Right renal cortex interstitium (tissue), 3 donors: ENCODE measurements around the gene IL13RA1. TPM values are rescaled to one million over a fixed set of nuclear protein-coding genes. Genes with fewer than 3 reads are reported as not detected.
A peak's percentile ranks its signal among the peaks of the same experiment; 100 is the strongest.
"Not testable (repeated sequence)": the region's sequence is repeated elsewhere in the genome, so short reads cannot be mapped to it uniquely, and the experiment has no call there.

Source experiments
- DNase-seq, 3 donors: peaks; one replicate each; pipeline ENCODE4 v3.0.0-alpha.2; 2013; ENCODE audit warnings: low read depth in 3 of 3, low spot score in 2 of 3
- polyA plus RNA-seq, 3 donors: library from polyadenylated mRNA; unstranded; fragments of 120-200 nt; gene quantifications; one replicate each; pipeline ENCODE4 v1.2.1, GENCODE V29; 2013; ENCODE audit not compliant: insufficient read length in 3 of 3

The IL13RA1 gene
- polyA plus RNA-seq, 3 donors = 60.5 to 72.0 (median 65.2) TPM

DNA sequence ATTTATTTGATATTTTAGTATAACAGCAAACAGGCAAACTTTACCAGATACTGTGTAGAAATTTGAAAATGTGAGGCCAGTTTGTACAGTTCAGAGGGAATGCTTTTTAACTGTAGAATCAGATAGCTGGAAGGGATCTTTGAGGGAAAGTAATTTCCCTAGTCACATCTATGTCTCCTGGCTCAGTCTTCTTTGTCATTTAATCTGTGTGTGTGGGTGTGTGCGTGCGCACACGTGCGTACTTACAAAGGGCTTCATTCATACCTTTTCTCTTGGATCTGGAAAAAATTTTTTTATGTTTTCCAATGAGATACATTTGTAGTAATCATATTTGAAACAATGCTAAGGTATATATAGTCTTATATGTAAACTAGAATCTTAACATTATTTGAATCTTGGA is 44.6 kb downstream of the IL13RA1 start:
- no peak for DNase-seq

DNA sequence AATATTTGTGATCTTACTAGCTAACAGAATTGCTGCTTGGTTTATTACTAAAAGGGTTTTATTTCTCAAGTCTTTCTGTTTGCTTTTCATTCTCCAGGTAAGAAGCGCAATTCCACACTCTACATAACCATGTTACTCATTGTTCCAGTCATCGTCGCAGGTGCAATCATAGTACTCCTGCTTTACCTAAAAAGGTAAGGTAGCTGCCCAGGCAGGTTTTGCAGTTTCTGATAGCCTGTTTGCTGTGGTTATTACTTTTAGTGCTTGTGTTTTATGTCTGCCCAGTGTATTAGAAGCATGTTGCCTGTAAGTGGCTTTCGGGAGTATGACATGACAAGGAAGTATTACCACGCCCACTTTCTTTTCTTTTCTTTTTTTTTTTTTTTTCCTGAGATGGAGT is 46.4 kb downstream of the IL13RA1 start:
- DNase-seq = no peak

DNA sequence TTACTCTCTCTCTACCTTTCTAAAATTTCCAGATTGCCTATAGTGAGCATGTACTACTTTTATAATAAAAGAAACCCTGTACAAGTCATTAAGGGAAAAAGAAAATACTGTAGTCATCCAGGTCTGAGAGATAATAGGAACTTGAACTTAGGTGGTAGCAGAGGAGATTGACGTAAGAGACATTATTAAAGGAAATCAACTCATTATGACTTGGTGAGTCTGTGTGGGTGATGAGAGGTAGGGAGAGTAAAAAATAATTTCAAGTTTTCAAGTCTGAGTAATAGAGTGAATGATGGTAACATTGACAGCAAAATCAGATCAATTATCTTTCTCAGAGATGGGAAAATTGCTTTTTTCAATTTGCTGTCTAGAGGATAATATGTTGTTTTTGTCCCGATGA is 52.2 kb downstream of the IL13RA1 start:
- DNase-seq = no peak

DNA sequence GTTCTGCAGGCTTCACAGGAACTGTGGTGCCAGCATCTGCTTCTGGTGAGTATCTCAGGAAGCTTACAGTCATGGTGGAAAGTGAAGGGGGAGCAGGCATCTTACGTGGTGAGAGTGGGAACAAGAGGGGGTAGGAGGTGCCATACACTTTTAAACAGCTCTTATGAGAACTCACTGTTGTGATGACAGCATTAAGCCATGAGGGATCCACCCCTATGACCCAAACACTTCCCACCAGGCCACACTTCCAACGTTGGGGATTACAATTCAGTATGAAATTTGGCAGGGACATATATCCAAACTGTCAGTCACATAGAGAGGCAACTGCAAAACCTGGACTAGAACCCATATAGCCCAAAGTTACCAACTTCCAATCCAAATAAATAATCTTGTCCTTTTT is 53.1 kb downstream of the IL13RA1 start:
- no peak for DNase-seq

DNA sequence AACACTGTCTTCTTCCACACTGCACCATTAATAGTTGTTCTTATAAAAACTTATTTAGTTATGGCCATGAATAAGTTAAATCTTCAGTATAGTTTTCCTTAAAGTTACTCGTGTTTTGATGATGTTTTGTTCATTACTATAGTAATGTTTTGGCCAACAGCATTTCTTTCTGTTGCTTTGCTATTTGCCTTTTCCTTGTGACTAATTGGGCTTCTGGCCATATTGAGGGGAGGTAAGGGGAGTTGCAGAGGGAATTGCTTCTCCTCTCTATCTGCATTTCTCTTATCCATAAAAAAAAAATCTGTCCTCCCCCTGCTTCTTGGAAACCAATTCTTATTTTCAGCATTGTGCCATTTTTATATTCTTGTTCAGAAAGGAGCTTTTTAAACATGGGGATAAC is 53.5 kb downstream of the IL13RA1 start:
- DNase-seq = no peak

DNA sequence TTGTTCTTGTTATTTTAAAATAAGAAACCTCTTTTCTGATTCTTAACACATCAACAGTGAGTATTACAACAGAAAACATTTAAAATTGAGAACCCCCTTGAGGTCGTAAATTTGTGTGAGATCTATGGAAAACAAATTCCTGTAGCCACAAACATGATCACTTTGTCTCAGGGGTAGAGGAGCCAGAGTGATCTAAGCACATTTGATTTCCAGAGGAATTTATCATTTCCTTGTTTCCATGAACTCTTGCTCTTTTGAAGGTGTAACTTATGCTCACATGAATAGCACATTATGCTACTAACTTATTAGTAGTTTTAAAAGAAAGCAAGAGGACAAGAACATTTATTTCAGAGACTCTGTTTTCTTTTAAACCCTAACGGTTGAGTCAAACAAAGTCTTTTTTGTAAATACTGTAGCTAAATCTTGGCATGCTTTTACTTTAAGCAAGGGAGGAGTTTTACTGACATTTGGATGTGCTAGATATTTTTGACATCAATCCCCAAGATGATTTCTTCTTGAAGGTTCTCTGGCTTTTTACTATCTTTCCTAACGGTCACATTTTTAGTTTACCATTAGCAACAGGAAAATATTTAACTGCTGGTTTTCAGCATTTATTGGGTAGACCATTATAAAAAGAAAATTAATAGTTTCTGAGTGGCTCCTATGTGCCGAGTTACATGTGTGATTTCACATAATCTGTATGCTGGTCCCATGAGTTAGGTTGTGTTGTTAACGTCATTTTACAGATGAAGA is 68.3 kb downstream of the IL13RA1 start:
- DNase-seq = no peak

DNA sequence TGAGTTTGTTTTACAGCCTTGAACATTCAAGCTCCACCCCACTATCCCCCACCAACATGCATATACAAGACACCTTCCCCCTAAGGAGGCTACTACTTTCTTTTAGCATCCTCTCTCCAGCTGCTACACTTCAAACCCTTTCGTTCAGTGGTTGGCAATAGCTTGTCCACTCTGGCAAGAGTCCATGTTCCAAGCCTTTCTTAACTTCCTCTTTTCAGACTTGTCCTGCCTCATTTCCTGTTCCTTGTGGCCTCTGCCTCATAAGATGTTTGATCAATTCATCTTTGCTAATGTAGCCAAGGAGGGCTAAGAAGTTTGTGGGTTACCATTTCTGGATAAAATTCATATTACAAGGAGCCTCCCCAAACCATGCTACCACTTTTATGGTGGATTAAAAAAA is 75.5 kb downstream of the IL13RA1 start:
- DNase-seq = no peak

DNA sequence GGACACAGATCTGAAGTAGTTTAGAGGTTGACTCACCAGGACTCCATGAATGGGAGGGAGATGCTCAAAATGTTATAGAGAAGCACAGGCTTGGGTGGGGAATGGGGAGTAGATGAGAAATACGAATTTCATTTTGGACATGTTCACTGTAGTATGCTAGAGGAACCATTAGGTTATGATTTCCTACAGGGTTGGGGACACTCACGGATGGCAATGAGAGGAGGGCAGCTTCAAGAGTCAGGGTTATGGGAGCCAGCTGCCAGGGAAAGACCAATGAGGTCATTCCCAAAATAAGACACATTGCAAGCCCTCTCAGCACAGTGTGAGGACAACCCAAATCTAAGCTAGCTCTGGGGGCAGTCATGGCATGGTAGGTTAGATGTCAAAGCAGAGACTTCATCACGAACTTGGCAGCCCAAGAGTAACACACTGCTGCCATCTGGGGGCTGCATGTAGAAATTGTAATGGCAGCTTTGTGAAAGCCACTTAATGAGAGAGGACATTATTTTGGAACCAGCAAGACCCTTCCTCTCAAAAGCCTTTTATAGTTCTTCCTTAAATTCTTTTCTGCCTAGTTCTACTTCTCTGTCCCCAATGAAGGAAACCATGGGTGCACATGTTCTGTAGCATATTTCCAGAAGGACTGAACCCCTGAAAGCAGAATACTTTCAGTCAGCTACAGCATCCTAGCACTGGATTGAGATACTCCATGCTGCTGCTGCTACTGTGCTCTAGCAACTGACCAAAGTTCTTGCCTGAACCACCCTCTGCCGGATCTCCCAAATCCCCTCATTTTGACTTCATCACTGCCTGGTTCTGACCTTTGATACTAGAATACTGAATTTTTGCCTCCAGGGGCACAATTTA is 80.0 kb downstream of the IL13RA1 start:
- DNase-seq = no peak

DNA sequence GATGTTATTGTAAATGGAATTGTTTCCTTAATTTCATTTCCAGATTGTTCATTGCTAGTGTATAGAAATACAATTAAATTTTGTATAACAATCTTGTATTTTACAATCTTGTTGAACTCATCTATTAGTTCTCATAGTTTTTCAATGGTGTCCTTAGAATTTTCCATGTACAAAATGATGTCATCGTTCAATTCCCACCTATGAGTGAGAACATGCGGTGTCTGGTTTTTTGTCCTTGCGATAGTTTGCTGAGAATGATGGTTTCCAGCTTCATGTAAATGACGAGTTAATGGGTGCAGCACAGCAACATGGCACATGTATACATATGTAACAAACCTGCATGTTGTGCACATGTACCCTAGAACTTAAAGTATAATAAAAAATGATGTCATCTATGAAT is 89.9 kb downstream of the IL13RA1 start:
- not testable (repeated sequence) for DNase-seq

DNA sequence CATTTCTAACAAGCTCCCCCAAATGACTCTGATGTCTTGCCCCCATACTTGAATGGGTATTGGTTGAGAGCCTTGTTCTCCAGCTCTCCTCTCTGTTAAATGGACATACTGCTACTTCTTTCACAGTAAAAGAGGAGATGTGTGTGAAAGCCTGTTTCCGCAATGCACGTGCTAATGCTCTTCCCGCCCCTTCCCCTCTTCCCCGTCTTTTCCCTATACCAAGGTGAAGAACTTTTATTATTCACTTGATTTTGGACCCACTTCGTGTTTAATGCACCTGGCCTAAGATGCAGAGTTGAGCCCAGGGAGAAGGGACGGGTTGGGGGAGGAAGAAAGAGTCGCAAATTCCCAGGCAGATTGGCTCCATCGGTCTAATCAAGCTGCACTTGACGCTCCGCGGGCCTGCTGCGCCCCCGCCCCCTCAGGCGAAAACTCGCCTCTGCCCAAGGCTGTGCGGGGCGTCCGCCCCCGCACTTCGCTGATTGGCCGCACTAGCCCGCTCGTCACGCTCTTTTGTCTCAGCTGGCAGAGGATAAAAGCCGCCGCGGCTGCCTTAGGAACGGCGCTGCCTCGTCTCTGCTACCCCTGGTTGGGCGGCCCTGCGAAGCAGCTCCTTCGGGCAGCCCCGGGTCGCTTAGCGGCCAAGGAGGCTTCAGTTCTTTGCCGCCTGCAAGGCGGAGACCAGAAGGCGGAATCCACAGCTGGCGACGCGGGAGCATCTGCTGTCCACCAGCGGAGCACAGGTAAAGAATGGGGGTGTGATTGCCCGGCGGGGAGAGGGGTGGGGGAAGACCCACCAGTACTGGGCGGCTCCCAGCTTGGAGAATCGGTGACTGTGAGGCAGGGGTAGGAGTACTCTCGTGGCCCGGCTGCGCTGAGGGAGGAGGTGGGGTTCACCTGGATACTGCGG is 96.1 kb downstream of the IL13RA1 start, which contains the start of gene ZCCHC12:
TSS of gene ZCCHC12 (plus strand) at position 562 of the 910 bp plus-strand sequence. CDS start 1,421 bp downstream, outside the sequence.
- peak in 1 of 3 donors; percentile 54 for DNase-seq

DNA sequence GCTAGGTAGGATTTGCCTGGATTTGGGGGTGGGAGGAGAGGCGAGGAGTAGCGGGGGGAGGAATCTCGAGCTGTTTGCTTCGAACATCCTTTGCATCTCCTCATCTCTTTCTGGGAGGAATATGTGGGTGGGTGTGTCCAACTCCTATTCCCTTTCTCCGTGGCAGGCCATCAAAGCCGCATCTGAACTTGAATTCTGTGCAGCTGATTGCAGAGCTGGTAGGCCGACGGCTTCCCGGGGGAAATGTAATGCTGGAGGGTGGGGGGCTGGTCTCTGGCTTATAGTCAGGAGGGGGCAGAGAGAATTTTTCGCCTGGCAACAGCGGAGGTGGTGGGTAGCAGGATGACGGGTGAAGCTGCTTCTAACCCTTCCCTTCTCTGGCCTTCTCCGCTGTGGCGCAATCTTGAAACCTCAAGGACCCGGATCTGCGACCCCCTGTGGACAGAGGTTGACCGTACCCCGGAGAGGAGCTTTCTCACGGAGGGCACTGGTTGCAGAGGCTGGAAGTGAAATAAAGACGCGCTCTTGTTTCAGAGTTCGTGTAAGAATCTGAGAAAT is 96.8 kb downstream of the IL13RA1 start:
- DNase-seq = no peak

DNA sequence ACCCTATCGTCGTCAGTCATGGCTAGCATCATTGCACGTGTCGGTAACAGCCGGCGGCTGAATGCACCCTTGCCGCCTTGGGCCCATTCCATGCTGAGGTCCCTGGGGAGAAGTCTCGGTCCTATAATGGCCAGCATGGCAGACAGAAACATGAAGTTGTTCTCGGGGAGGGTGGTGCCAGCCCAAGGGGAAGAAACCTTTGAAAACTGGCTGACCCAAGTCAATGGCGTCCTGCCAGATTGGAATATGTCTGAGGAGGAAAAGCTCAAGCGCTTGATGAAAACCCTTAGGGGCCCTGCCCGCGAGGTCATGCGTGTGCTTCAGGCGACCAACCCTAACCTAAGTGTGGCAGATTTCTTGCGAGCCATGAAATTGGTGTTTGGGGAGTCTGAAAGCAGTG is 97.8 kb downstream of the IL13RA1 start:
- DNase-seq = no peak

DNA sequence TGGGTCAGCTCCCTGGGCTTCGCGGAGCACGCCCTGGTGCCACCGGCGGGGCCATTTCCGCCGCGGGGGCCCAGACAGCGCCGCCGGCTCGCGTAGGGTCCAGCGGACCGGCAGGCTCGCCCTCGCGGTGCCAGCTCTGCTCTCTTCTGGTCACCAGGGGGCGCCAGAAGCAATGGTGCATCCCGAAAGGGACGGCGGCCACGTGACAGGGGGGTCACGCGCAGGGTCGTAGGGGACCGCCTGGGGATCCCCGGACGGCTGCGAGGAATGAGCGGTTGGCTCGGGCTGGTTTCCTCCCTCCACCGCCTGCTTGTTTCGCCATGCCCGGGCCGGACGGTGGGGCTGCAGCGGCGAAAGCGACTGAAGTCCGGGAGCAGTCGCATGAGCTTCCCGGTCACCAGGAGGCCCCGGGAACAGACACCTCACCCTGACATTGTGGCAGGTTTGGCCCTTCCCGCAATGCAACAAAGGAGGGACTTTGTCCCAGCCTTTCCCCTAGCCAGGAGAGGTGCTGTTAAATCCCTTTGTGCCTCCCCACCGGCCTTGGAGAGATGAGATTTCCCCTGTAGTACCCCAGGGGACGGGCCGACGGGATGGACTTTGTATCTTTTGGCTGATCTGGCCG is 112.0 kb downstream of the IL13RA1 start:
- DNase-seq = no peak

Other genes with a start within 250 kb of the IL13RA1 start
- gene DOCK11, start 231.8 kb upstream of the IL13RA1 start, polyA plus RNA-seq = 10 to 100 TPM; 19.9 to 24.6 (median 20.9) TPM
- 1 to 10 TPM; 1.0 to 1.4 (median 1.3) TPM for gene ZCCHC12, start 96.2 kb downstream of the IL13RA1 start, polyA plus RNA-seq
- gene LONRF3, start 247.0 kb downstream of the IL13RA1 start, polyA plus RNA-seq = 1 to 10 TPM in 2 of 3 donors, under 1 TPM in 1; 0.94 to 1.2 (median 1.2) TPM